ENCODE results near the gene NDEL1. TPM values are rescaled to one million over a fixed set of nuclear protein-coding genes. Genes with fewer than 3 reads are reported as not detected.

NDEL1 gene
- total RNA-seq, 1 experiment from 2014 or later: 39.2 TPM

DNA sequence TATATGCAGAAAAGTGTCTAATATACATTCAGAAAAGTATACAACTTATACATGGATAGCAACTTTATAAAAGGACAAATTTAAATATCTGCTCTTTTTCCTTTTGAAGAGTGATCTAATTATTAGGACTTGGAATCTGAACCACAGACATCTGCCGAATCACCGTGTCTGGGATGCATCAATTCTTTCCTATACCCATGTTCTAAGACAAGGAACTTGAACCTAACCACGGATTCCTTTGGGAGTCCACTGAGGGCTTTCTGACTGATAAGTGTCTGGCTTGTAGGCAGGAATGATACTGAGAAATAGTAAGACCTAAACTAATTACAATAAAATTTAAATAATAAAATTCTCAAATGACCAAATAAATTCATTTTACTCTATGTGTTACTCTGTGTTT, 54.2 kb downstream of the NDEL1 start:
- Histone ChIP-seq H2AFZ (ENCODE audit: low read depth, low read length, poor library complexity, severe bottlenecking) (no peak overlapping the region), H3K4me1 (ENCODE audit: control insufficient read depth in 1 of 2, insufficient read depth in 2 of 2, low read length in 2 of 2) (no peaks in the 10 kb centered on the region), H3K9ac (ENCODE audit: low read length) (no peak overlapping the region), H3K4me3 (replicated peaks in 1 of 2; ENCODE audit: low read depth in 1 of 2, low read length in 2 of 2) (no peak overlapping the region), H4K20me1 (ENCODE audit: insufficient read depth) (no peaks in the 10 kb centered on the region), H3K27me3 (ENCODE audit: insufficient read depth, low read length) (no peaks in the 10 kb centered on the region), H3K36me3 (ENCODE audit: control insufficient read depth in 1 of 2, insufficient read depth in 2 of 2, low read length in 2 of 2) (peaks cover 13 to 15% of the 10 kb centered on the region in 2 experiments), H3K79me2 (ENCODE audit: insufficient read depth, low read length) (no peaks in the 10 kb centered on the region), H3K4me2 (ENCODE audit: low read length) (no peak overlapping the region), H3K9me2 (ENCODE audit: insufficient read depth) (no peaks in the 10 kb centered on the region), H3K27ac (ENCODE audit: low read depth, low read length) (no peak overlapping the region), H3K9me3 (ENCODE audit: control insufficient read depth in 1 of 2, insufficient read depth in 1 of 2, low read depth in 1 of 2, low read length in 2 of 2) (0 out of 4 replicates have a peak, but pooled peaks cover 0 to 1% of the 10 kb centered on the region in 2 experiments)
- CTCF ChIA-PET: no interaction called here
- no TSS peak for BruUV-seq (replicated peaks)
- RAD21 ChIA-PET (ENCODE audit: low non-redundant PET in 1 of 2, low total read pairs in 2 of 2, uncharacterized antibody in 2 of 2, unreplicated experiment in 2 of 2): no interaction called here
- POLR2A ChIA-PET: no interaction called here
- intact Hi-C loops (cut with micrococcal nuclease): no loop called here
- no peak for ATAC-seq
- no peak for DNase-seq (ENCODE audit: low read depth, low spot score)
- TF ChIP-seq ZNF274 (IDR thresholded peaks at IDR 0.05; ENCODE audit: low read depth, low read length): no peak
- TF ChIP-seq SRF (IDR thresholded peaks at IDR 0.05; ENCODE audit: low read depth): no peak

DNA sequence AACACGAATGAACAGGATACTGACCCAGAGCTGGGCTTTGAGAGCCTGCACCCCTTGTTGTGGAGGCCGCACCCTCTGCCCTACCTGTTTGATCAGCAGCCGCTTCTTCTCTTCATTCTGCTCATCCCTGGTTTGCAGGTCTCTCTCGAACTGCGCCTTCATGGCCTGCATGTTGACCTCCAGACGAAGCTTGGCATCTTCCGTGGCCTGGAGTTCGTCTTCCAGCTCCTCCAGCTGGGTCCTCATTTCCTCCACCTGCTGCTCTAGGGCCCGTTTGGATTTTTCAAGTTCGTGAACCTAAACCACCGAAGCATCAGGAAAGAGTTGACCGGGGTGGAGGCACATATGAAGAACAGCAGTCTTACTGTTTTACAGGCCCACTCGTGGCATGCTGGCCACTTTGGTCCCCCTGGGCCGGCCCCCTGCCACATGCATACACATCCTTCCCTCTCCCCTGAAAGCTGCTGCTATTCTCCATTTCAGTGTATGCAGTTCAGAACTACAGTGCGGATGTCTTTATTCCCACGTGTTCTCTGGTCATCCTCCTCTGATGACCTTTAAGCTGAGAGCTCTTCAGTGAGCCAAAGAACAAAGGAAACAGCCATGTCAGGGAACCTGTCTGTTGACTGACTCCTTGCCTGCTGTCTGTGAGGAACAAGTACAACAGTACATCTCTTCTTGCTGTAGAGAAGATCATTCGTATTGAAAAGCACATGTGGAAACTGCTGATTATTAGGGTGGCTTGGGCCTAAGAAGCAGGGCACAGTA, 54.8 kb downstream of the NDEL1 start:
- no peaks in the 10 kb centered on the region for H3K9me3 ChIP-seq (ENCODE audit: control insufficient read depth in 1 of 2, insufficient read depth in 1 of 2, low read depth in 1 of 2, low read length in 2 of 2)
- no peaks in the 10 kb centered on the region for H3K79me2 ChIP-seq (ENCODE audit: insufficient read depth, low read length)
- H2AFZ ChIP-seq (ENCODE audit: low read depth, low read length, poor library complexity, severe bottlenecking): no peak overlapping the region
- no peaks in the 10 kb centered on the region for H3K9me2 ChIP-seq (ENCODE audit: insufficient read depth)
- H3K27me3 ChIP-seq (ENCODE audit: insufficient read depth, low read length): no peaks in the 10 kb centered on the region
- no peak for ATAC-seq
- H3K9ac ChIP-seq (ENCODE audit: low read length): no peak overlapping the region
- H3K36me3 ChIP-seq (ENCODE audit: control insufficient read depth in 1 of 2, insufficient read depth in 2 of 2, low read length in 2 of 2): peaks cover 11 to 15% of the 10 kb centered on the region in 2 experiments
- no peaks in the 10 kb centered on the region for H4K20me1 ChIP-seq (ENCODE audit: insufficient read depth)
- DNase-seq (ENCODE audit: low read depth, low spot score): no peak
- no peaks in the 10 kb centered on the region for H3K4me1 ChIP-seq (ENCODE audit: control insufficient read depth in 1 of 2, insufficient read depth in 2 of 2, low read length in 2 of 2)
- TF ChIP-seq EGR1 (IDR thresholded peaks at IDR 0.05; ENCODE audit: low read depth) (no peak), YY1 (IDR thresholded peaks at IDR 0.05; ENCODE audit: extremely low read depth, insufficient replicate concordance, low read depth, low read length) (no peak), JUND (IDR thresholded peaks at IDR 0.05) (no peak), TCF7L2 (IDR thresholded peaks at IDR 0.05; ENCODE audit: borderline replicate concordance, extremely low read depth, insufficient read depth, insufficient read length) (no peak), RAD21 (IDR thresholded peaks at IDR 0.05; ENCODE audit: low read depth) (no peak)
- TF ChIP-seq, protein P1, sequence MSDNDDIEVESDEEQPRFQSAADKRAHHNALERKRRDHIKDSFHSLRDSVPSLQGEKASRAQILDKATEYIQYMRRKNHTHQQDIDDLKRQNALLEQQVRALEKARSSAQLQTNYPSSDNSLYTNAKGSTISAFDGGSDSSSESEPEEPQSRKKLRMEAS (IDR thresholded peaks at IDR 0.05): no peak
- ChIA-PET POLR2A (no interaction called here), CTCF (no interaction called here), RAD21 (ENCODE audit: low non-redundant PET in 1 of 2, low total read pairs in 2 of 2, uncharacterized antibody in 2 of 2, unreplicated experiment in 2 of 2) (no interaction called here)
- no TSS peak for BruUV-seq (replicated peaks)
- H3K4me3 ChIP-seq (replicated peaks in 1 of 2; ENCODE audit: low read depth in 1 of 2, low read length in 2 of 2): no peak overlapping the region
- no peak overlapping the region for H3K4me2 ChIP-seq (ENCODE audit: low read length)
- intact Hi-C loops (cut with micrococcal nuclease): no loop called here
- H3K27ac ChIP-seq (ENCODE audit: low read depth, low read length): no peak overlapping the region

All from HCT116 (cell line).